Gastrocnemius medialis (tissue), 4 donors: ENCODE measurements around the gene TOR3A.

ENCODE experiments used
- CTCF ChIP-seq, 5 experiments: fragments of 450-650 bp in 3 of 5; fragments of 200-600 bp in 2 of 5; sonication (generic) in 2 of 5; IDR thresholded peaks in 4 of 5; conservative IDR thresholded peaks in 1 of 5; 1 replicate in 4 of 5; 2 replicates in 1 of 5; pipeline ENCODE4 v1.5.1; 2016 to 2019; ENCODE audit warnings: antibody characterized with exemption in 5 of 5, mild to moderate bottlenecking in 3 of 5, moderate library complexity in 3 of 5
- POLR2A ChIP-seq, 2 donors: fragments of 450-650 bp; IDR thresholded peaks; one replicate each; pipeline ENCODE4 v1.6.1; 2017; ENCODE audit warnings: antibody characterized with exemption in 2 of 2, mild to moderate bottlenecking in 2 of 2, moderate library complexity in 2 of 2

GRCh38 chr1:179090923-179091322, 9.1 kb downstream of the TOR3A start:
- TF ChIP-seq CTCF (IDR thresholded peaks at IDR 0.05 in 4 of 5, conservative IDR thresholded peaks at IDR 0.05 in 1 of 5), result no peak
- TF ChIP-seq POLR2A (IDR thresholded peaks at IDR 0.05), result no peak
